ENCODE data around the gene SNX8.

- TF ChIP-seq CTCF (IDR thresholded peaks at IDR 0.05; ENCODE audit: poor library complexity, severe bottlenecking) (no peak), EZH2 (IDR thresholded peaks at IDR 0.05; ENCODE audit: borderline replicate concordance, insufficient read depth, low read length, poor library complexity, severe bottlenecking) (no peak), POLR2AphosphoS5 (IDR thresholded peaks at IDR 0.05) (no peak), MXI1 (conservative IDR thresholded peaks at IDR 0.05; ENCODE audit: poor library complexity, severe bottlenecking) (no peak), EP300 (conservative IDR thresholded peaks at IDR 0.05; ENCODE audit: poor library complexity, severe bottlenecking) (no peak), REST (IDR thresholded peaks at IDR 0.05; ENCODE audit: borderline replicate concordance) (no peak), RAD21 (conservative IDR thresholded peaks at IDR 0.05) (no peak), TAF1 (IDR thresholded peaks at IDR 0.05; ENCODE audit: low read depth) (no peak)
Observed at GRCh38 chr7:2212906-2213305, 101.3 kb downstream of the SNX8 start.

Data from neural cell (in vitro differentiated cells).